GM21825 (cell line): ENCODE measurements around the gene FGF14.

Source experiments
- ATAC-seq: cut with Tn5 transposase; IDR thresholded peaks from one replicate; pipeline ENCODE4 v1.9.1; 2021; ENCODE audit warnings: mild to moderate bottlenecking, moderate library complexity; ENCODE audit not compliant: unreplicated experiment

The FGF14 gene

DNA sequence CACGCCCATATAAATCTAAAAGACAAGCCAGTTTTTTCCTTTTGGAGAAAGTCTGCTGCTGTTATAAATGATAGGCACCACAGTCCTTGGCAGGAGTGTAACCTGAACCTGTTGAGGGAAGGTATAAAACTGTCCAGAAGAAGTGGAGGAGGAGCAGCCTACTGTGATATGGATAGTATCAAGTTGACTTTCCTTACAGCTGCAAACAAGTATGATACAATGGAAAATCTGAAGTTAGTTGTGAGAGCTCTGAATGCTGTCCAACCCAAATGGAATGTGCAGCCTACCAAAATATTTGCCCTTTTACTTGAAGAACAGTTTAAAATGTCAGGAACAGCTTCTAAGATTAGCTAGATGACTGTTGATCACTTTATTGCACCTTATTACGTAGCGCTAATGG, 399.6 kb downstream of the FGF14 start:
- ATAC-seq = no peak

DNA sequence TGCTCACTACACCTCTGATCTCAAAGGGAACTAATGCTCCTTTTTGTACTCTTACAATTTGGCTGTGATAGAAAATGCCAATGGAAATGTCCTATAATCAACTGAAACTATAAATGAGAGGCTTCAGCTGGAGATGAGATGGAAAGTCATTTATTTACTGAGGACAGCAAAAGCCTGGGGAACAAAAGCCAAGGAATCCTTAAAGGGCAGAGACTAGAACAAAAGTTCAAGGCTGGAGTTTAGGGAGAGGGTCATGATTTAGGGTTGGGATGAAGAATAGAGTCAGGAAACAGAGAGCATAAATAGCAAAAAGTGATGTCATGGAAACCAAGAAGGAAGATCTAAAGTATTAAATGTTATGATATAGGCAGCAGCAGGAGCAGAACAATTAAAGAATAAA, 401.1 kb downstream of the FGF14 start:
- no peak for ATAC-seq

DNA sequence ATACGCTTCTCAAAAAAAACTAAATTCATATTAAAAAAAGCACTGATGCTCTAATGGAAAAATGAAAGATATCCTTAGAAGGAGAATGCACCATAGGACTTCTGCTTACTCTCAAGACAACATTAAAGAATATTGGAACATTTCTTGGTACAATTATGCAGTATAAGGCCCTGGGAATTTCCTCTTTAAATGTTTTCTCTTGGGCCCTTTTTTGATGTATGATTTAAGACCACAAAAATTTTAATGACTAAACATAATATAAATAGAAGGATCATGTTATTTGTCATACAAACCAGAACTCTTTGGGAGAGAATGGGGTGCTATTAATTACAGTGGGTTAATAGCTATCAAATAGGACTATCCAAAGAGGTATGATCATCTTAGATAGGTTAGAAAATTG, 403.7 kb downstream of the FGF14 start:
- no peak for ATAC-seq

DNA sequence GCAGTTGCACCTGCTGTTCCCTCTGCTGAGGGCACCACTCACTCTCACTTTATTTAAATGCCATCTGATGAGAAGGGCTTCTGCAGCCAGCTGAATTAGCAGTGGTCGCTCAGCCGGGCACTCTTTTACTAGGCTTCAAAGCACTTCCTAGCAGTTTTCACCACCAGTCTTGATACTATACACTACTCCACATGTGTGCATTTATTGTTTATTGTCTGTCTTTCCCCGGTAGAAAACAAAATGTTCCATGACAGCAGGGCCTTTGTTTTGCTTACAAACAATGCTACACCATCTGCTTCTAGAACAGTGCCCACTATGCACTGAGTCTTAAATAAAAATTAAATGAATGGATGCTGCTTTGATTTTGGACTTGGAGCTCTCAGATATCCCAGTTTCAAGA, 404.9 kb downstream of the FGF14 start:
- no peak for ATAC-seq

DNA sequence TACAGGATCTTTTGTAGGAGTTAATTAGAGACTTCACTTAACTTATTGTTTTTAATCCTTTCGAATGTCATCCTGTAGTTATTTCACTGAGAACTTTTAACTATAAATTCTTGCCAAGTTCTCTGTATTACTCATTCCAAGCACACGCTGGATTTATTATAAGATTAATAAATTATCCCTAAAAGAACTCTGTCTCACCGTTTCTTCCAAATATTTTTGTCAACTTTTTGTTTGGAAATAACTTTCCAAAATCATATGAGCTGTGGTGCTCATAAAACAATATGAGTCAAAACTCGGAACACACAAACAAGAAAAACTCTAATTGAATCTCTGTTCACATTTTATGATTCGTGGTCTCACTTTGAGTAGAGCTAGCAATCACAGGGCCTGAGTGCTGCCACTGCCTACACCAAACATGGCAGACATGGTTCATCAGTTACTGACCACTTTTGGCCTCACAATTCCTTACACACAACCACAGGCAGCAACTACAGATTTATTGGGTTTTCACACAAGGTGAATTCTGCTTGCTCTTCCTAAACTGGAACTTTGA, 412.0 kb downstream of the FGF14 start:
- ATAC-seq = no peak

DNA sequence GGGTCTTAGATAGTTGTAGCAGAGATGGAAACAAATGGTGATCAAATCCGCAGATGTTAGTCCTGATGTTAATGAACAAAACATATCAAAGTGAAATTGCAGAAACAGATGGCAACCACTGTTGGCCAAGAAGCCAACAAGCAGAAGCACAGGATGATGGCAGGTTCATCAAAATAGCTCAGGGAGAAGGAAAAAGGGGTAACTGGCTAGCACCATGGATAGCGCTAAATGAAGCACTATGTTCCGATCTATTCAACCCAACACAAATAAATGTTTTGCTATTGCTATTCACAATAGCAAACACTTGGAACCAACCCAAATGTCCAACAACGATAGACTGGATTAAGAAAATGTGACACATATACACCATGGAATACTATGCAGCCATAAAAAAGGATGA, 413.7 kb downstream of the FGF14 start:
- no peak for ATAC-seq

DNA sequence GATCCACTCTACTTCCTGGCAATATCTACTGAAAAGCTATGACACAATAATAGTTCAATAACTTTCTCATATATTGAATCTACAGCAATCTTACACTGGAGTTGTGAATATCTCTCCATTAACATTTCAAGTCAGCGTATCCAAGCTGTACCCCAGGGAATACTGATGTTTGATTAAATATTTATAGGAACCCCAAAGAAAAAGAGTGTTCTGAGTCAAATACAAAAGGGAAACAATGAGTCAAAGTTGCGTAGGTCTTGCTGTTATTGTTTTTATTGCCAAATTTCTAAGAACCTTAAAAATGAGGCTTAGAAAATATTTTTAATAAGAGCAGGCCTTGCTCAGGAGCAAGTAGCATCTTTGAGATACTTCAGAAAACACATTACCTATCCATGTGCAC, 415.5 kb downstream of the FGF14 start:
- no peak for ATAC-seq

DNA sequence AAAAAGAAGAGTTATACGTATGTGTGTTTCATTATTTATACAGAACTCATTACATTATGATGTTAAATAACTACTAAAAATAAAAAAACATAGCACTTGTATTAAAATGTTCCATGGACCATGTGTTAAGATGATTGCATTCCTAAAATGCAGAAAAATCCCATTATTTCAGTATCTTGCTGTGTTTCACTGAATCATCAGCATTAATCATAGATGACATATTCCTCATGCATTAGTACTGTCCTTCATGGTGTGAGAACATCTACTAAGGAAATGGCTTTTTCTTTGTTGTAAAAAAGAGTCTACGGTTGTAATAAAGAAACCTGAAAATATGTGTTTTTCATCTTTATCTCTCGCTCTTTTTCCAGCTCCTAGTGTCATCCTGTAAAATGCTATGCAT, 416.5 kb downstream of the FGF14 start:
- ATAC-seq = no peak

DNA sequence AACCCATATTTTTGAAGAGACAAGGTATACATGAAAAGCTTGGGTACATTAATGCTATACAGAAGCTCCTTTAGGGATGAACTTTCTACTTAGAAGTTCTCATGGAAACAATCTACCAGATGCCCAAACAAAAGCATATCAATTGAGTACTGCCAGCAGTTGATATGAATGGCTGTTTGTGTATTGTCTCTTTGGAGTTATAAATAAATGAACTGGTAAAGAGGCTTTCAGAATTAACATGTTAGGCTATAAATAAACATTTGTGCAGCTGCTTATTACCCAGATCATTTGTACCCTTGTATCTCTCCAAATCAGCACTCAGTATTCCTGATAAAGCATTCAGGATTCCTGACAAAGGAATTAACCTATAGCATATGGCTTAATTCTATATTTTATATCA, 418.9 kb downstream of the FGF14 start:
- ATAC-seq = no peak

DNA sequence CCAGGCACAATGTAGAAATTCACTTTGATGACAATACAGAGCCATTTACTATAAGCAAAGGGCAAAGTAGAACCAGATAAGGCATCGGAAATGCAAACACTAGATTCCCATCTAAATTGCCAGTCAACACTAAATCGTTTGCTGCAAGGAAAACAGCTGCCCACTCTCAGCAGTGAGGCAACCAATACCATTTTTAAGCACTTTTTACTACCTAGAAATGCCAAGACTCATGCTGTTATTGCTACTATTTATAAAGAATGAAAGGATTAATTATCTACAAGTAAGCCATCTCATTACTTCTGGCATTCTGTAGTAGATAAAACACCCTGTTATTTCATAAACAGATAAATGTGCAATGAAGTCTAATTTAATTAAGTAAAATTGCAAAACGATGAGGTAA, 422.0 kb downstream of the FGF14 start:
- no peak for ATAC-seq

DNA sequence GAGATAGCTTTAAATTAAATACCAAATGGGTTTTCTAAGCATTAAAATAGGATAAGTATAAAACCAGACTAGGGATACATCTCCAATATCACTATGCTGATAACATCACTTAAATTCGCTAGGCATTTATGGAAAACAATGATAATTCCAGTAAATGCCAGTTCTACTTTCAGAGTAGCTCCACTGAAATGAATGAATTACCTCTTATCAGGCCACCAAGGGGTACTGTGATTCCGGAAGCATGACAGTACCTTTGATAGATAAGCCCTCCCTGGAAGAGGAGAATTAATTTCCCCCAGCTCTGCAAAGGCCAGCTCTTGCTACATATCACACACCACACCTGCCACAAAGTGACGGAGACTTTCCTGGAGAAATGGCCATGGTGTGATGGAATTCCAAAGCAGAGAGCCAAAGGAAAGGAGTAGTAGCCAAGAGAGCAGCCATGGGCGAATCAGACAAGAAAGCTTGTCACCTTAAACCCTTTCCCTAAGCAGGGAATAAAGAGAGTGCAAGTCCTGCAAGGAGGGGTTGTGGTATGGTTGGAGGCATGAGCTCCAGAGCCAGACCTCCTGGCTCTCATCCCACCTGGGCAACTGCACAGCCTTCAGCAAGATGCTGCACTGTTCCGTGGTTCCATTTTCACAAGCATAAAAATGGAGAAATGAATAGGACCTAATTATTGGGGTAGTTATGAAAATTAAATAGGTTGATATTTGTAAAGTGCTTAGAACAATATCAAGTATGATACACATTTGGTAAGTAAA, 423.1 kb downstream of the FGF14 start:
- no peak for ATAC-seq

DNA sequence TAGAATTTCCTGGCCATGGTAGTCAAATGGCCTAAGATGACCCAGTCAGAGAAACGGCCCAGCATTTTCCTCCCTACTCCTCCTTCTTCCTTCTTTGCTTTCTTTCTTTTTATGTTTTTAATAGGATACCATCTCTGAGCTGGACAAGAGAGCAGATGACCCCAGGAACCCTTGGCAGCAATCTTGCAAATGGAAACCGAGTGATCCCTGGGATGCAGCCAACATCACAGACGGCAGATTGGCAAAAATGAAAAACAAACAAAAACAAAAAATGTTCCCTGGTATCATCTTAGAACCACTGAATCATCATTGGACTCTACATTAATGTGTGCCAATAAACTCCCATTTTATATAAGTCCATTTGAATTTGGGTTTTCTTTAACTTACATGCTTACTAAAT, 424.4 kb downstream of the FGF14 start:
- ATAC-seq = no peak

DNA sequence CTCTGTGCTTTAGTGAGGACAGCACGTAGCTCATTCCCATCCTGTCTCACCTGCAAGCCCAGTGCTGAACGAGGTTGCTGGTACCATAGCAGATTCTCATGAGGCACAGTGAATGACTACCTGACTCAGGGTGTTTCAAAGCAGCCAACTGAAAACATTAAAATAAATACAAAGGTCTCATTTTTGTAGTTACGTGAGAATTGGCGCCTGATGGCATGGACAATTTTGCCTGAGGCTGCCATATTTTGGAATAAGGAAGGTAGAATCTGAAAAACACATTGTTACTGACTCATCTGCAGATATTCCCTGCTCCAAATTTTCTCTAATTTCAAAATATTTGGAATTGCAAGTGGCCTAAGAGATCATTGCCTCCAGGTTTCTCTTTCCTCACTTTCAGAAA, 429.7 kb downstream of the FGF14 start:
- no peak for ATAC-seq

DNA sequence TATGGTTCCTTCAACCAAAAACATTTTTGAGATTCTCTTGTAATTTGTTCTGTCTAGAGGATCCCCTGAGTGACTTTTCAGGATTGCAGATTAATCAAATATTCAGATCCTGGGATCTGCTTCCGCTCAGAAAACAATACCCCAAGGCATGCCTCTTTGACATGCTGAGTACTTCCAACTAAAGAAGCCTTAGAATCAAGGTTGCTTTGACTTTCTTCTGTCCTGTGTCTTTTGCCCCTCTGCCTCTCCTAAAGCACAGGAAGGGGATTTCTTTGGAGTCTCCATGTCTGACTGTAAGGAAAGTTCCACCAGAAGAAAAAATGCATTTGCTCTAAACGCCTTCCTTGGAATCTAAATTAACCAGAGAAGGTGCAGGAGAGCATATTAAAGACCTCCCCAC, 431.5 kb downstream of the FGF14 start:
- no peak for ATAC-seq

DNA sequence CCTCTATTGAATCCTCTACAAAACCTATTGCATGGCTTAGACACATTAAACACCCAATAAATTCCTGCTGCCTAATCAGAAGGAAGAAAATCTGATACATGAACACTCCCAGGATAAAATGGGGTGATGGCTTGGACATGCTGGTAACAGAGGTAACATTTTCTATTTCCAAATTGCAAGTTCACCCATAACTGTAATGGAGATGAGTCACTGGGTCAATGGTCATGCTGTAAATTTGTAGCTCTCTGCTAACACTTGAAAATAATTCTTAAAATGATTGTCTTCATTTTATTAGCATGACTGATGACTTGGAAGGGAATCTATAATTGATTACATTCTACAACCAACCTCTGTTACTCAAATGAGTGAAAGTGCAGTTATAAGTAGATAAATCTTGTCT, 434.1 kb downstream of the FGF14 start:
- no peak for ATAC-seq

DNA sequence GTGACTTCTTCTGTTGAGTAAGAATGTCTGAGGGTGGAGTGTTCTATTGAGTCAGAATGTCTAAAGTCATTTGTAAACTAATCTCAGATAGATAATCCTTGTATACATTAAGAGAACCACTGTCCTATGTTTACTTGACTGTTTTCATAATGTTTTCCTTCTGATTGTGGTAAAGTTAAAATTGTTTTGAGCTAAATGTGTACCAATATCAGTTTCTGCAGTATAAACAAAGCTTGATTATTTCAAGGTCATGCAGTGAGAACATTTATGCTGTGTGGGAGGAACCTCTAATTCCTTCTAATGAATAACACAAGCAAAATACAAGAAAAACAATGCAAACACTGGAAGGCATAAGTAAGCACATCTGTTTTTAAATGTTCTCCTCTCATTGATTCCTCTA, 434.6 kb downstream of the FGF14 start:
- no peak for ATAC-seq

DNA sequence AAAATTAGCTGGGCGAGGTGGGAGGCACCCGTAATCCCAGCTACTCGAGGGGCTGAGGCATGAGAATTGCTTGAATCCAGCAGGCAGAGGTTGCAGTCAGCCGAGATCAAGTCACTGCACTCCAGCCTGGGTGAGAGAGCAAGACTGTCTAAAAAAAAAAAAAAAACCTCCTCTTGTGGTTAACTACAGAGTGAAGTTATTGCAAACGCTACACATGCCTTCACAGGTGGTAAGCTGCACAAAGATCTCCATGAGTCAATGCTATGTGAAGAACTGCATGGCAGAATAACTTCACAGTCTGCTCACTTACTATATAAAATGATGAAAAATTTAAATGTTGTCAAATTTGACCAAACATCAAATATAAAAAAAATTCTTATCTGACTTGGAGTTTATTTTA, 436.8 kb downstream of the FGF14 start:
- ATAC-seq = no peak

DNA sequence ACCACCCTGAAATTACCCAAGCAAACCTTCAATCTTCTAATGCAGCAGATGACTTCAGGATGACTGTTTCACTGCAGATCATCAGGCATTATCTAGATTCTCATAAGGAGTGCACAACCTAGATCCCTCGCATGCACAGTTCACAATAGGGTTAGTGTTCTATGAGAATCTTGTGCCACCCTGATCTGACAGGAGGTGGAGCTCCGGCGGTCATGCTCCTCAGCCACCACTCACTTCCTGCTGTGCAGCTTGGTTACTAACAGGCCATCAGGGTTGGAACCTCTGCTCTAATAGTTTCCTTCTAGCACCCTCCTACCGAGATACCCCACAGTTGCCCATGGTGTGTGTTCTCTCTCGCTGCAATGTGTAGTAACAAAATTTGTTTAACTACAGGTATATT, 442.8 kb downstream of the FGF14 start:
- ATAC-seq = no peak

DNA sequence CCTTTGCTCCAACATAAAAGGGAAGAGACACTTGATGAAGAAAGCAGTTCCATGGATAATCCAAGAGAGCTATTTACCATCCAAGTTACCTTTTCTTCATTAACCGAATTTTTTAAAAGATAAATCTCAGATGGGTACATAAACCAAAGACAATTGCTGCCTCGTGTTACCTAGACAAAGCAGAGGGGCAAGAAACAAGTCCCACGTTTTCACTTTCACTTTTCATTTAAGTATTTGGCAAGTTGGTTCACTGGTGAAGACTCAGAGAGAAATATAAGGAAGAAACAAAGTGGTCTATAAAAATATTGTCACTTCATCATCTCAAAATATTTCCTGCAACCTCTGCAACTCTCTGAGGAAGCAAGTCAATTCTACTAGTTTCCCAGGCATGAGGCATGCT, 446.1 kb downstream of the FGF14 start:
- ATAC-seq = no peak

DNA sequence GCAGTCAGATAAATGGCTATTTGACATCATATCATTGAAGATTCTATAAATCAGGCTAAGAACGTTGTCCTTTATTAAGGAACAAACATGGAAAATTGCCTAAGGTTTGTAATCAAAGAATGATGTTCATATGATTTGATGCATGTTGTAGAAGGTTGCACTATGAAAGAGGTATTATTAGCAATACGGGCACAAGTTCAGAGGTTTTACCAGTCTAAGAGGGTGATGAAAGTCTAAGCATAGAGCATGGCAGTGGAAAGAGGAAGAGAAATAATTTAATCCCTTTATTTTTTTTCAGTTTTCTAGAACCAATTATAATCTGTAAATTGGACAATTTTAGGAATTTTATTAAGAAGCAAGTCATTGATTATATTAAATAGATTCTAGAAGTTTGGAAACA, 450.7 kb downstream of the FGF14 start:
- ATAC-seq = no peak

DNA sequence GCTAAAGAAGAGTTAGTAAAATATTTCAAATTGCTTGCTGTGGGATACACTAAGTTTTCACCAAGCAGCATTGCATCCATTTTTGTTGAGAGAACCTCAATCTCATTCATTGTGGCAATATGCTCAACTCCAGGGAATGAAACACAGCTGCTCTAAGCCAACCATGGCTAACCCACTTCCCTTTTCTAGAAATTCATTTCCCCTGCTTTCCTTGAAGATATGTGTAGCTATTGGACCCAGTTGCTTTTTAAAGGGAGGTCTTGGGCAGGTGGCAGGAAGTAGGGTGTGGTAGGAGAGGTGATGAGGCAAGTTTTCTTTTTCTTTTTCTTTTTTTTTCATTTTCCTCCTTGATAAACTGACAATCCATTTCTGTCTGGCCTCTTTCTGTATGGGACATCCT, 452.2 kb downstream of the FGF14 start:
- no peak for ATAC-seq

DNA sequence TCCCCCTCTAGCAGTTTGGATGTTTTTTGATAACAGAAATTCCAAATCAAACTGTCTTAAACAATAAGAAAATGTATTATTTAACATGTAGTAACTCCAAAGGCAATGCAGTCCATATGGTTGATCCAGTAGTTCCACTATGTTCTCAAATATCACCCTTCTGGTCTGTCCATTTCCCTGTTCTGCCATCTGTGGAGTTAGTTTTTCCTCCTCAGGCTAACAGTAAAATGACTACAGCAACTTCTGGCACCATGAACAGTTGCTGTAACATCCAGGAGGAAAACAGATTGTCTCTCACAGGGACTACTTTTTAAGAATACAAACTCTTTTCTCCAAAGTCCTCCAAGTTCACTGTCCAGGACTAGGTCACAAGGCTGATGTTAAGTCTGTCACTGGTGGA, 455.4 kb downstream of the FGF14 start:
- no peak for ATAC-seq

DNA sequence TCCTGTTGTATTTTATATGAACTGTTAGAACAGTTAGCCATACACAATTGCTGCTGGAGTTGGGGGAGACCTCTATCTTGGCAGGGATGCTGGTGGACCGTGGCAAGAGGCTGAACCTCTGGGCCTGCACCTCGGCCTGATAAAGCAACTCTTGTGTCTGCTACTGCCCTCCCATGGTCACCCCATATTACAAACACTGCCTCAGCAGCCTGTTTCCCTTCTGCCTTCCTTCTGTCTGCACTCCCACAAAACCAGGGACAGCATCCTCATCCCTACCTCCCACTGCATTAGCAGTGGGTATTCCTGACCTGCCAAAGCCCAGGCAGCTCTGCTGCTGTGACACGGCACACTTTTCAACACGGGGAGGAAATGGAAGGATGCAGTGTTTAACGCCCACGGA, 456.4 kb downstream of the FGF14 start:
- no peak for ATAC-seq
